Liver (tissue), 9 donors: ENCODE measurements around the gene ANKS1A. TPM values are rescaled to one million over a fixed set of nuclear protein-coding genes. Genes with fewer than 3 reads are reported as not detected.
"Not testable (repeated sequence)": the region's sequence is repeated elsewhere in the genome, so short reads cannot be mapped to it uniquely, and the experiment has no call there.

Source experiments
- DNase-seq: peaks from one replicate; pipeline ENCODE4 v3.0.0-alpha.2; 2017; ENCODE audit warnings: low spot score
- H3K27ac ChIP-seq, 2 donors: one replicate each; pipeline ENCODE4 v1.7.0; 2013; ENCODE audit warnings: inconsistent platforms in 2 of 2, low read length in 2 of 2, control low read depth in 1 of 2, low read depth in 1 of 2, mild to moderate bottlenecking in 1 of 2
- H3K27me3 ChIP-seq, 4 donors: one replicate each; pipeline versions ENCODE4 v1.6.1 to v1.7.0; 2013; ENCODE audit warnings: low read length in 3 of 4, inconsistent platforms in 1 of 4, mild to moderate bottlenecking in 1 of 4, moderate library complexity in 1 of 4; ENCODE audit not compliant: control insufficient read depth in 4 of 4, insufficient read depth in 4 of 4
- H3K36me3 ChIP-seq, 4 donors: one replicate each; pipeline versions ENCODE4 v1.6.1 to v1.7.0; 2013; ENCODE audit warnings: low read length in 3 of 4, mild to moderate bottlenecking in 3 of 4, low read depth in 1 of 4, moderate library complexity in 1 of 4; ENCODE audit not compliant: control insufficient read depth in 4 of 4, insufficient read depth in 3 of 4
- H3K4me1 ChIP-seq, 4 donors: one replicate each; pipeline versions ENCODE4 v1.6.1 to v1.7.0; 2013; ENCODE audit warnings: low read length in 3 of 4, mild to moderate bottlenecking in 3 of 4, moderate library complexity in 1 of 4; ENCODE audit not compliant: control insufficient read depth in 4 of 4, insufficient read depth in 4 of 4
- H3K4me3 ChIP-seq, 3 donors: one replicate each; pipeline versions ENCODE4 v1.6.1 to v1.7.0; 2013; ENCODE audit warnings: low read length in 3 of 3, control low read depth in 1 of 3, low read depth in 1 of 3, mild to moderate bottlenecking in 1 of 3
- H3K9ac ChIP-seq, 2 donors: one replicate each; pipeline ENCODE4 v1.7.0; 2013; ENCODE audit warnings: low read length in 2 of 2, mild to moderate bottlenecking in 2 of 2, moderate library complexity in 2 of 2, control low read depth in 1 of 2, low read depth in 1 of 2
- H3K9me3 ChIP-seq, 4 donors: one replicate each; pipeline versions ENCODE4 v1.6.1 to v1.7.0; 2013; ENCODE audit warnings: low read length in 3 of 4; ENCODE audit not compliant: control insufficient read depth in 4 of 4
- ATF3 ChIP-seq: IDR thresholded peaks from 2 replicates; pipeline ENCODE4 v1.6.1; 2016; ENCODE audit warnings: antibody characterized with exemption
- CTCF ChIP-seq: fragments of 150-350 bp; IDR thresholded peaks from 2 replicates; pipeline ENCODE4 v1.5.1; 2017; ENCODE audit warnings: improper control_type of control experiment, low read depth, low read length; ENCODE audit not compliant: missing input control
- EGR1 ChIP-seq, 2 donors: IDR thresholded peaks; 2 replicates each; pipeline ENCODE4 v1.6.1; 2016 to 2018; ENCODE audit warnings: antibody characterized with exemption in 2 of 2, low read depth in 2 of 2
- FOXA1 ChIP-seq: IDR thresholded peaks from 2 replicates; pipeline ENCODE4 v1.6.1; 2016; ENCODE audit warnings: antibody characterized with exemption
- FOXA2 ChIP-seq: IDR thresholded peaks from 2 replicates; pipeline ENCODE4 v1.6.1; 2016; ENCODE audit warnings: antibody characterized with exemption
- GABPA ChIP-seq, 2 donors: IDR thresholded peaks in 1 of 2; conservative IDR thresholded peaks in 1 of 2; 2 replicates each; pipeline ENCODE4 v1.6.1; 2016; ENCODE audit warnings: antibody characterized with exemption in 2 of 2, mild to moderate bottlenecking in 1 of 2, moderate library complexity in 1 of 2
- HNF4A ChIP-seq, 2 donors: conservative IDR thresholded peaks; 2 replicates each; pipeline ENCODE4 v1.6.1; 2016; ENCODE audit warnings: antibody characterized with exemption in 2 of 2, mild to moderate bottlenecking in 2 of 2
- HNF4G ChIP-seq: IDR thresholded peaks from 2 replicates; pipeline ENCODE4 v1.6.1; 2016; ENCODE audit warnings: antibody characterized with exemption
- JUND ChIP-seq, 2 donors: IDR thresholded peaks; 2 replicates each; pipeline ENCODE4 v1.6.1; 2016; ENCODE audit warnings: antibody characterized with exemption in 2 of 2
- MAX ChIP-seq: IDR thresholded peaks from 2 replicates; pipeline ENCODE4 v1.6.1; 2016; ENCODE audit warnings: antibody characterized with exemption
- NR2F2 ChIP-seq: IDR thresholded peaks from 2 replicates; pipeline ENCODE4 v1.6.1; 2016; ENCODE audit warnings: antibody characterized with exemption
- RAD21 ChIP-seq, 2 donors: IDR thresholded peaks; 2 replicates each; pipeline ENCODE4 v1.6.1; 2016; ENCODE audit warnings: antibody characterized with exemption in 2 of 2, mild to moderate bottlenecking in 2 of 2
- REST ChIP-seq: IDR thresholded peaks from 2 replicates; pipeline ENCODE4 v1.6.1; 2016; ENCODE audit warnings: antibody characterized with exemption, mild to moderate bottlenecking
- RXRA ChIP-seq, 2 donors: IDR thresholded peaks; 2 replicates each; pipeline ENCODE4 v1.6.1; 2017 to 2018; ENCODE audit warnings: antibody characterized with exemption in 2 of 2, mild to moderate bottlenecking in 1 of 2
- SP1 ChIP-seq: IDR thresholded peaks from 2 replicates; pipeline ENCODE4 v1.6.1; 2018; ENCODE audit warnings: antibody characterized with exemption, mild to moderate bottlenecking
- TAF1 ChIP-seq: conservative IDR thresholded peaks from 2 replicates; pipeline ENCODE4 v1.6.1; 2016; ENCODE audit warnings: antibody characterized with exemption, mild to moderate bottlenecking
- YY1 ChIP-seq: IDR thresholded peaks from 2 replicates; pipeline ENCODE4 v1.6.1; 2016; ENCODE audit warnings: antibody characterized with exemption, mild to moderate bottlenecking
- ZBTB33 ChIP-seq: IDR thresholded peaks from 2 replicates; pipeline ENCODE4 v1.6.1; 2016; ENCODE audit warnings: antibody characterized with exemption
- WGBS: extraction: QIAGEN DNeasy Blood & Tissue Kit; methylation state at CpG from one replicate; pipeline ENCODE4 v1.1.7; 2013; 5-methylcytosine and 5-hydroxymethylcytosine counted together
- polyA plus RNA-seq, 2 donors: library from polyadenylated mRNA; stranded (reverse) in 1 of 2; unstranded in 1 of 2; fragments of 200-250 nt in 1 of 2; fragments of >200 nt in 1 of 2; fragmentation: Nextera tagmentation in 1 of 2; extraction: Ambion mirVana in 1 of 2; gene quantifications; one replicate each; pipeline versions ENCODE4 v1.2.1 to v1.2.3, GENCODE V29; 2013 to 2015
- total RNA-seq, 2 donors: library from RNA; depleted of rRNA; stranded (reverse); fragments of >200 nt; gene quantifications; one replicate each; pipeline ENCODE4 v1.2.3, GENCODE V29; 2014
- donor health status: healthy.
- donor health status: healthy.
- donor health status: healthy.
- donor health status: healthy.
- donor health status: healthy.

The ANKS1A gene
- total and polyA plus RNA-seq, 4 donors = 4.3 to 18.7 (median 6.7) TPM

- H3K9me3 ChIP-seq = no peaks in the 10 kb centered on the region
- no peak for TF ChIP-seq YY1
- no peak overlapping the region for H3K27ac ChIP-seq
- peaks cover 0 to 26% (median 14%) of the 10 kb centered on the region in 4 donors for H3K4me1 ChIP-seq
- no peak overlapping the region for H3K9ac ChIP-seq
- no peaks in the 10 kb centered on the region for H3K27me3 ChIP-seq
- WGBS = 94% methylated on average over 2 of the region's 2 CpGs
- peaks cover 0 to 8% (median 7%) of the 10 kb centered on the region in 4 donors for H3K36me3 ChIP-seq
- H3K4me3 ChIP-seq = no peak overlapping the region
- DNase-seq = no peak
Measured at GRCh38 chr6:34884996-34885395, 4.1 kb upstream of the ANKS1A start.

GRCh38 chr6:34885837-34886236, 3.2 kb upstream of the ANKS1A start:
- H3K27ac ChIP-seq, H3K9me3 ChIP-seq, H3K4me3 ChIP-seq, H3K9ac ChIP-seq, H3K27me3 ChIP-seq, H3K36me3 ChIP-seq, DNase-seq: not testable (repeated sequence)
- WGBS = 93% methylated on average over 15 of the region's 15 CpGs
- H3K4me1 ChIP-seq = peaks cover 0 to 33% (median 18%) of the 10 kb centered on the region in 4 donors

GRCh38 chr6:34887753-34888513, 1.1 kb upstream of the ANKS1A start, which contains the start of gene TAF11:
Gene TAF11, minus strand, starts transcription at chr6:34888042. Its CDS starts 85 bp downstream, at chr6:34887957.
- DNase-seq = peak; percentile 92
- Histone ChIP-seq H3K36me3 (no peaks in the 10 kb centered on the region), H3K27me3 (no peaks in the 10 kb centered on the region), H3K4me1 (peaks cover 0 to 38% (median 18%) of the 10 kb centered on the region in 4 donors), H3K9me3 (no peaks in the 10 kb centered on the region), H3K4me3 (peak within 1 kb of the TSS; percentile 90 to 99 (median 95)), H3K27ac (peak within 1 kb of the TSS; percentile 86), H3K9ac (peak within 1 kb of the TSS; percentile 55 to 98)
- WGBS = under 1% methylated on average over 43 of the region's 43 CpGs
- TF ChIP-seq NR2F2 (peak; percentile 80), REST (peak; percentile 66), FOXA1 (peak; percentile 36), CTCF (no peak), HNF4A (conservative IDR thresholded peaks at IDR 0.05) (peak; percentile 32 to 52), RAD21 (IDR thresholded peaks at IDR 0.05) (peak; percentile 50 to 57), HNF4G (no peak), ATF3 (no peak), ZBTB33 (peak; percentile 96), JUND (IDR thresholded peaks at IDR 0.05) (peak in 1 of 2 donors; percentile 70), FOXA2 (peak; percentile 10), RXRA (IDR thresholded peaks at IDR 0.05) (peak; percentile 61 to 66), MAX (peak; percentile 86), GABPA (IDR thresholded peaks at IDR 0.05 in 1 of 2, conservative IDR thresholded peaks at IDR 0.05 in 1 of 2) (peak; percentile 61 to 95), SP1 (peak; percentile 61), TAF1 (peak; percentile 5), EGR1 (IDR thresholded peaks at IDR 0.05; ENCODE audit: low read depth in 2 of 2) (peak in 1 of 2 donors; percentile 75), YY1 (peak; percentile 96)
